ENCODE measurements around the gene CNNM2.

- TF ChIP-seq NFYB (CRISPR knock-in tag; conservative IDR thresholded peaks at IDR 0.05; ENCODE audit: low read depth) = no peak
- TF ChIP-seq, protein P1, sequence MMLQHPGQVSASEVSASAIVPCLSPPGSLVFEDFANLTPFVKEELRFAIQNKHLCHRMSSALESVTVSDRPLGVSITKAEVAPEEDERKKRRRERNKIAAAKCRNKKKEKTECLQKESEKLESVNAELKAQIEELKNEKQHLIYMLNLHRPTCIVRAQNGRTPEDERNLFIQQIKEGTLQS (CRISPR knock-in tag; conservative IDR thresholded peaks at IDR 0.05) = no peak
- TF ChIP-seq, protein P2, sequence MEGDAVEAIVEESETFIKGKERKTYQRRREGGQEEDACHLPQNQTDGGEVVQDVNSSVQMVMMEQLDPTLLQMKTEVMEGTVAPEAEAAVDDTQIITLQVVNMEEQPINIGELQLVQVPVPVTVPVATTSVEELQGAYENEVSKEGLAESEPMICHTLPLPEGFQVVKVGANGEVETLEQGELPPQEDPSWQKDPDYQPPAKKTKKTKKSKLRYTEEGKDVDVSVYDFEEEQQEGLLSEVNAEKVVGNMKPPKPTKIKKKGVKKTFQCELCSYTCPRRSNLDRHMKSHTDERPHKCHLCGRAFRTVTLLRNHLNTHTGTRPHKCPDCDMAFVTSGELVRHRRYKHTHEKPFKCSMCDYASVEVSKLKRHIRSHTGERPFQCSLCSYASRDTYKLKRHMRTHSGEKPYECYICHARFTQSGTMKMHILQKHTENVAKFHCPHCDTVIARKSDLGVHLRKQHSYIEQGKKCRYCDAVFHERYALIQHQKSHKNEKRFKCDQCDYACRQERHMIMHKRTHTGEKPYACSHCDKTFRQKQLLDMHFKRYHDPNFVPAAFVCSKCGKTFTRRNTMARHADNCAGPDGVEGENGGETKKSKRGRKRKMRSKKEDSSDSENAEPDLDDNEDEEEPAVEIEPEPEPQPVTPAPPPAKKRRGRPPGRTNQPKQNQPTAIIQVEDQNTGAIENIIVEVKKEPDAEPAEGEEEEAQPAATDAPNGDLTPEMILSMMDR (IDR thresholded peaks at IDR 0.05) = no peak
- TF ChIP-seq, protein P3, sequence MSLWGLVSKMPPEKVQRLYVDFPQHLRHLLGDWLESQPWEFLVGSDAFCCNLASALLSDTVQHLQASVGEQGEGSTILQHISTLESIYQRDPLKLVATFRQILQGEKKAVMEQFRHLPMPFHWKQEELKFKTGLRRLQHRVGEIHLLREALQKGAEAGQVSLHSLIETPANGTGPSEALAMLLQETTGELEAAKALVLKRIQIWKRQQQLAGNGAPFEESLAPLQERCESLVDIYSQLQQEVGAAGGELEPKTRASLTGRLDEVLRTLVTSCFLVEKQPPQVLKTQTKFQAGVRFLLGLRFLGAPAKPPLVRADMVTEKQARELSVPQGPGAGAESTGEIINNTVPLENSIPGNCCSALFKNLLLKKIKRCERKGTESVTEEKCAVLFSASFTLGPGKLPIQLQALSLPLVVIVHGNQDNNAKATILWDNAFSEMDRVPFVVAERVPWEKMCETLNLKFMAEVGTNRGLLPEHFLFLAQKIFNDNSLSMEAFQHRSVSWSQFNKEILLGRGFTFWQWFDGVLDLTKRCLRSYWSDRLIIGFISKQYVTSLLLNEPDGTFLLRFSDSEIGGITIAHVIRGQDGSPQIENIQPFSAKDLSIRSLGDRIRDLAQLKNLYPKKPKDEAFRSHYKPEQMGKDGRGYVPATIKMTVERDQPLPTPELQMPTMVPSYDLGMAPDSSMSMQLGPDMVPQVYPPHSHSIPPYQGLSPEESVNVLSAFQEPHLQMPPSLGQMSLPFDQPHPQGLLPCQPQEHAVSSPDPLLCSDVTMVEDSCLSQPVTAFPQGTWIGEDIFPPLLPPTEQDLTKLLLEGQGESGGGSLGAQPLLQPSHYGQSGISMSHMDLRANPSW (CRISPR knock-in tag; conservative IDR thresholded peaks at IDR 0.05; ENCODE audit: low read depth) = no peak
- TF ChIP-seq, protein P4, sequence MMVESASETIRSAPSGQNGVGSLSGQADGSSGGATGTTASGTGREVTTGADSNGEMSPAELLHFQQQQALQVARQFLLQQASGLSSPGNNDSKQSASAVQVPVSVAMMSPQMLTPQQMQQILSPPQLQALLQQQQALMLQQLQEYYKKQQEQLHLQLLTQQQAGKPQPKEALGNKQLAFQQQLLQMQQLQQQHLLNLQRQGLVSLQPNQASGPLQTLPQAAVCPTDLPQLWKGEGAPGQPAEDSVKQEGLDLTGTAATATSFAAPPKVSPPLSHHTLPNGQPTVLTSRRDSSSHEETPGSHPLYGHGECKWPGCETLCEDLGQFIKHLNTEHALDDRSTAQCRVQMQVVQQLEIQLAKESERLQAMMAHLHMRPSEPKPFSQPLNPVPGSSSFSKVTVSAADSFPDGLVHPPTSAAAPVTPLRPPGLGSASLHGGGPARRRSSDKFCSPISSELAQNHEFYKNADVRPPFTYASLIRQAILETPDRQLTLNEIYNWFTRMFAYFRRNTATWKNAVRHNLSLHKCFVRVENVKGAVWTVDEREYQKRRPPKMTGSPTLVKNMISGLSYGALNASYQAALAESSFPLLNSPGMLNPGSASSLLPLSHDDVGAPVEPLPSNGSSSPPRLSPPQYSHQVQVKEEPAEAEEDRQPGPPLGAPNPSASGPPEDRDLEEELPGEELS (CRISPR knock-in tag; IDR thresholded peaks at IDR 0.05) = no peak
- TF ChIP-seq, protein P5, sequence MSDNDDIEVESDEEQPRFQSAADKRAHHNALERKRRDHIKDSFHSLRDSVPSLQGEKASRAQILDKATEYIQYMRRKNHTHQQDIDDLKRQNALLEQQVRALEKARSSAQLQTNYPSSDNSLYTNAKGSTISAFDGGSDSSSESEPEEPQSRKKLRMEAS (CRISPR knock-in tag; IDR thresholded peaks at IDR 0.05) = no peak
Measured at GRCh38 chr10:103125323-103126267, 207.5 kb downstream of the CNNM2 start.

Data from WTC11 (cell line).